Measurements from ENCODE around the gene VSIG1. TPM values are rescaled to one million over a fixed set of nuclear protein-coding genes. Genes with fewer than 3 reads are reported as not detected.

VSIG1 gene
- total and polyA plus RNA-seq, 2 of the 8 experiments (the other 6 are each of a cell fraction or from before 2014, with no cell fraction given) = 2.2 to 2.9 TPM

DNA sequence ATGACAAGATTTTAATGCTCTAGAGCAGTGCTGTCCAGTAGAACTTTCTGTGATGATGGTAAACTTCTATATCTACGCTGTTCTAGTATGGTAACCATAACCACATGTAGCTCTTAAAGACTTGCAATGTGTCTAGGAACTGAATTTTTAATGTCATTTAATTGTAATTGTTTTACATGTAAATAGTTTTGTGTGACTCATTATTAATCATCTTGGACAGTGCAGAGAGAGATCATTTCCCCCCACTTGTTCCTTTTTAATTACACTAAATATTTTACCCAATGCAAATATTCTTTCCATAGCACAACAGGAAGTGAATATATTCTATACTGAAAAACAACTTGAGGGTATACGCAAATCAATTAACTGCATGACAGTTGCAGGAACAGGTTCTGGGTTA, 52.5 kb downstream of the VSIG1 start:
- no peak overlapping the region for H4K91ac ChIP-seq (replicated peaks; ENCODE audit: insufficient read length, low read length)
- no peaks in the 10 kb centered on the region for H3K4me1 ChIP-seq (replicated peaks in 1 of 4; ENCODE audit: control insufficient read depth in 3 of 4, insufficient read depth in 4 of 4, low read length in 3 of 4)
- FAIRE-seq (no peak), DNase-seq (ENCODE audit: low read depth in 1 of 2, low spot score in 2 of 2) (no peak)
- H2AFZ ChIP-seq (ENCODE audit: low read length) = no peak overlapping the region
- H2BK5ac ChIP-seq (ENCODE audit: low read depth, low read length) = no peak overlapping the region
- ChIA-PET CTCF (ENCODE audit: partially characterized antibody) (interaction anchor here (0.6 kb wide), 1 partner anchor 207 kb away, joined by 3 read pairs; no protein-coding TSS in a partner anchor), POLR2A (ENCODE audit: partially characterized antibody) (no interaction called here)
- no peaks in the 10 kb centered on the region for H3K79me2 ChIP-seq (ENCODE audit: control insufficient read depth in 1 of 2, insufficient read depth in 2 of 2, low read length in 2 of 2)
- H4K5ac ChIP-seq (ENCODE audit: insufficient read length, low read depth, low read length) = no peak overlapping the region
- H4K8ac ChIP-seq (ENCODE audit: extremely low read depth, insufficient read depth, low read length) = no peak overlapping the region
- no peak overlapping the region for H3K23ac ChIP-seq (ENCODE audit: insufficient read length)
- no peak overlapping the region for H2AK5ac ChIP-seq (ENCODE audit: low read depth, low read length)
- H3K9me3 ChIP-seq (ENCODE audit: insufficient read depth in 2 of 2, low read depth in 1 of 2, low read length in 1 of 2) = no peaks in the 10 kb centered on the region
- no peak overlapping the region for H3K4me2 ChIP-seq (ENCODE audit: insufficient read depth in 1 of 2, low read depth in 2 of 2, low read length in 2 of 2)
- H2BK120ac ChIP-seq (replicated peaks; ENCODE audit: low read depth, low read length) = no peak overlapping the region
- no peak overlapping the region for H3K18ac ChIP-seq (ENCODE audit: extremely low read depth, low read length)
- H2BK12ac ChIP-seq (ENCODE audit: low read depth, low read length) = no peak overlapping the region
- H3K23me2 ChIP-seq (ENCODE audit: low read depth, low read length) = no peaks in the 10 kb centered on the region
- H2BK15ac ChIP-seq (ENCODE audit: low read length) = no peak overlapping the region
- no peak overlapping the region for H3K4me3 ChIP-seq (ENCODE audit: extremely low read depth in 1 of 4, insufficient read depth in 2 of 4, low read depth in 3 of 4, low read length in 4 of 4)
- no peak for TF ChIP-seq GABPA (IDR thresholded peaks at IDR 0.05; ENCODE audit: borderline replicate concordance, insufficient read depth, low read length)
- no peak for TF ChIP-seq POU5F1 (IDR thresholded peaks at IDR 0.05; ENCODE audit: low read depth, low read length)
- no peak for TF ChIP-seq KDM5A (IDR thresholded peaks at IDR 0.05; ENCODE audit: low read length)
- TF ChIP-seq CHD1 (IDR thresholded peaks at IDR 0.05; ENCODE audit: low read depth, low read length) = no peak
- no peak for TF ChIP-seq POLR2AphosphoS5 (IDR thresholded peaks at IDR 0.05; ENCODE audit: low read depth, low read length)
- no peak for TF ChIP-seq MAFK (IDR thresholded peaks at IDR 0.05; ENCODE audit: low read depth, low read length)
- TF ChIP-seq KDM4A (IDR thresholded peaks at IDR 0.05; ENCODE audit: low read depth, low read length, severe bottlenecking) = no peak
- no peak for TF ChIP-seq HDAC6 (IDR thresholded peaks at IDR 0.05; ENCODE audit: low read depth, low read length)
- TF ChIP-seq RNF2 (IDR thresholded peaks at IDR 0.05; ENCODE audit: borderline replicate concordance, low read depth, low read length, missing control alignments, poor library complexity, severe bottlenecking) = no peak
- H3K14ac ChIP-seq (ENCODE audit: insufficient read length) = no peak overlapping the region
- H3K4ac ChIP-seq (replicated peaks; ENCODE audit: insufficient read length, low read depth, low read length) = no peak overlapping the region
- H3K27me3 ChIP-seq (replicated peaks in 1 of 4; ENCODE audit: control insufficient read depth in 3 of 4, extremely low read depth in 1 of 4, insufficient read depth in 3 of 4, low read length in 3 of 4) = no peaks in the 10 kb centered on the region
- H4K20me1 ChIP-seq (replicated peaks in 1 of 2; ENCODE audit: control insufficient read depth in 1 of 2, insufficient read depth in 2 of 2, low read length in 2 of 2) = no peaks in the 10 kb centered on the region
- no peaks in the 10 kb centered on the region for H3K79me1 ChIP-seq (ENCODE audit: low read depth, low read length)
- H3K9ac ChIP-seq (replicated peaks in 1 of 4; ENCODE audit: extremely low read depth in 1 of 4, low read depth in 3 of 4, low read length in 3 of 4) = no peak overlapping the region
- no peak overlapping the region for H3K56ac ChIP-seq (replicated peaks; ENCODE audit: insufficient read length, low read depth, low read length)
- H2BK20ac ChIP-seq (ENCODE audit: low read length) = no peak overlapping the region
- WGBS, 2 experiments (ENCODE audit: extremely low coverage in 1 of 2, insufficient coverage in 1 of 2, insufficient read length in 1 of 2, insufficient replicate concordance in 2 of 2, low coverage in 1 of 2, low lambda C conversion rate in 2 of 2, missing lambda C conversion rate in 1 of 2) = 87% methylated on average over 2 of the region's 2 CpGs; no CpG with 5 or more reads in 1 of the 2 experiments
- no peak overlapping the region for H3K27ac ChIP-seq (ENCODE audit: low read depth, low read length)
- H3K36me3 ChIP-seq (ENCODE audit: control insufficient read depth in 2 of 4, insufficient read depth in 4 of 4, low read length in 3 of 4) = no peaks in the 10 kb centered on the region
